HS-5 (cell line): ENCODE measurements around the gene UNC119.

Experiments used
- DNase-seq: peaks from one replicate; pipeline ENCODE4 v3.0.0-alpha.2; 2012; ENCODE audit warnings: low read depth

The UNC119 gene

GRCh38 chr17:28573040-28573380 is 20.6 kb upstream of the UNC119 start:
- no peak for DNase-seq

GRCh38 chr17:28572259-28573039 is 20.0 kb upstream of the UNC119 start:
- no peak for DNase-seq

- peak; percentile 60 for DNase-seq
Observed at GRCh38 chr17:28571361-28572122, 19.1 kb upstream of the UNC119 start, which contains the start of gene PIGS. PIGS (minus strand) TSS chr17:28571524; CDS start chr17:28571496, 28 bp downstream.

- DNase-seq: no peak
Observed at GRCh38 chr17:28570716-28571360, 18.4 kb upstream of the UNC119 start.

- DNase-seq: no peak
Observed at GRCh38 chr17:28569446-28569845, 17.0 kb upstream of the UNC119 start.

GRCh38 chr17:28567604-28568003 is 15.2 kb upstream of the UNC119 start:
- DNase-seq: no peak

GRCh38 chr17:28563475-28563874 is 11.1 kb upstream of the UNC119 start:
- DNase-seq: no peak

GRCh38 chr17:28555022-28555421 is 2.6 kb upstream of the UNC119 start:
- DNase-seq: no peak

GRCh38 chr17:28554565-28554964 is 2.1 kb upstream of the UNC119 start:
- DNase-seq: no peak

- no peak for DNase-seq
Observed at GRCh38 chr17:28553000-28553505, 629 bp upstream of the UNC119 start.

- DNase-seq: no peak
Observed at GRCh38 chr17:28551421-28552175, 826 bp downstream of the UNC119 start.

- DNase-seq: no peak
Observed at GRCh38 chr17:28550858-28551257, 1.6 kb downstream of the UNC119 start.

GRCh38 chr17:28549236-28550132 is 2.9 kb downstream of the UNC119 start:
- no peak for DNase-seq

GRCh38 chr17:28548417-28549130 is 3.9 kb downstream of the UNC119 start:
- DNase-seq: no peak

GRCh38 chr17:28547623-28548416 is 4.6 kb downstream of the UNC119 start:
- DNase-seq: no peak

- no peak for DNase-seq
Observed at GRCh38 chr17:28547096-28547622, 5.3 kb downstream of the UNC119 start.

- no peak for DNase-seq
Observed at GRCh38 chr17:28545787-28546415, 6.5 kb downstream of the UNC119 start.

GRCh38 chr17:28545141-28545503 is 7.3 kb downstream of the UNC119 start:
- no peak for DNase-seq
